Transverse colon (tissue), 3 donors: Measurements from ENCODE around the gene HPCAL1.

Source experiments
- POLR2A ChIP-seq: fragments of 450-650 bp; IDR thresholded peaks from one replicate; pipeline ENCODE4 v1.6.1; 2016; ENCODE audit warnings: antibody characterized with exemption, mild to moderate bottlenecking, moderate library complexity
- TF ChIP-seq, protein P1 (sequence below), 5 experiments: fragments of 200-600 bp in 3 of 5; fragments of 450-650 bp in 2 of 5; sonication (generic) in 3 of 5; IDR thresholded peaks; 1 replicate in 2 of 5; 2 replicates in 3 of 5; pipeline ENCODE4 v1.5.1; 2016 to 2017; ENCODE audit warnings: antibody characterized with exemption in 5 of 5, inconsistent platforms in 3 of 5, mild to moderate bottlenecking in 2 of 5, moderate library complexity in 1 of 5

DNA sequence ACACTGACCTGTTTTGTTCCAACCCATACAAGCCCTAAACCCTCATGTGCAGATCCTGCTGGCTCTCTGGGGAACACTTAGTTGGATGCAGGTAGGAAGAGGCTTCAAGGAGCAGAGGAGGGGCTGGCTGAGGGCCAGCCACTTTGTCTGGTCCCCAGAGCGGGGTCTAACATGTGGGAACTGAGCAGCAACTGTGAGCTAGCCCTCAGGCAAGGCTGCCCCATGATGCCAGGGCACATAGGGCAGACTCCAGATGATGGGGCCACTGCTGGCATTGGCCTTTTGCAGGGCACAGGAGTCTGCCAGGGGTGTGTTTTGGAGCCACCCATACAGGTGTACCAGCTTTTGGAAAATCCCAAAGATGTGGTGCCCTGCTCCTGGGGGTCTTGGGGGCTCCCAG is 67.7 kb downstream of the HPCAL1 start:
- TF ChIP-seq, protein P1, sequence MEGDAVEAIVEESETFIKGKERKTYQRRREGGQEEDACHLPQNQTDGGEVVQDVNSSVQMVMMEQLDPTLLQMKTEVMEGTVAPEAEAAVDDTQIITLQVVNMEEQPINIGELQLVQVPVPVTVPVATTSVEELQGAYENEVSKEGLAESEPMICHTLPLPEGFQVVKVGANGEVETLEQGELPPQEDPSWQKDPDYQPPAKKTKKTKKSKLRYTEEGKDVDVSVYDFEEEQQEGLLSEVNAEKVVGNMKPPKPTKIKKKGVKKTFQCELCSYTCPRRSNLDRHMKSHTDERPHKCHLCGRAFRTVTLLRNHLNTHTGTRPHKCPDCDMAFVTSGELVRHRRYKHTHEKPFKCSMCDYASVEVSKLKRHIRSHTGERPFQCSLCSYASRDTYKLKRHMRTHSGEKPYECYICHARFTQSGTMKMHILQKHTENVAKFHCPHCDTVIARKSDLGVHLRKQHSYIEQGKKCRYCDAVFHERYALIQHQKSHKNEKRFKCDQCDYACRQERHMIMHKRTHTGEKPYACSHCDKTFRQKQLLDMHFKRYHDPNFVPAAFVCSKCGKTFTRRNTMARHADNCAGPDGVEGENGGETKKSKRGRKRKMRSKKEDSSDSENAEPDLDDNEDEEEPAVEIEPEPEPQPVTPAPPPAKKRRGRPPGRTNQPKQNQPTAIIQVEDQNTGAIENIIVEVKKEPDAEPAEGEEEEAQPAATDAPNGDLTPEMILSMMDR (IDR thresholded peaks at IDR 0.05): no peak
- no peak for TF ChIP-seq POLR2A
